ENCODE results near the gene KCNN2. TPM values are rescaled to one million over a fixed set of nuclear protein-coding genes. Genes with fewer than 3 reads are reported as not detected.

Gene KCNN2
- total RNA-seq (2014; rRNA removed; shearing (Covaris generic)) (not detected in 2 replicates), polyA plus RNA-seq (2016; fragmentation: Nextera tagmentation; extraction: Ambion mirVana) (not detected in 2 replicates)

GRCh38 chr5:114361724-114362196 is at the start of gene KCNN2:
KCNN2 (plus strand) TSS chr5:114362070; CDS start chr5:114362140, 70 bp downstream.
- H3K4me2 ChIP-seq (ENCODE audit: unreplicated experiment): no peak within 1 kb of the TSS
- no peaks in the 10 kb centered on the region for H3K79me2 ChIP-seq (ENCODE audit: insufficient read depth)
- H3K4me3 ChIP-seq: no peak within 1 kb of the TSS
- no peaks in the 10 kb centered on the region for H3K9me2 ChIP-seq (ENCODE audit: insufficient read depth)
- H3F3A ChIP-seq (ENCODE audit: insufficient read depth): no peaks in the 10 kb centered on the region
- H3K27me3 ChIP-seq (replicated peaks; ENCODE audit: insufficient read depth): peaks cover 57% of the 10 kb centered on the region
- H3K4me1 ChIP-seq (ENCODE audit: insufficient read depth): no peaks in the 10 kb centered on the region
- TF ChIP-seq EZH2 (IDR thresholded peaks at IDR 0.05; ENCODE audit: insufficient read depth, poor library complexity, severe bottlenecking): no peak
- no peak for TF ChIP-seq EZH2phosphoT487 (IDR thresholded peaks at IDR 0.05; ENCODE audit: insufficient read depth, low read depth)
- H3K9ac ChIP-seq: no peak within 1 kb of the TSS
- no peak within 1 kb of the TSS for H2AFZ ChIP-seq
- no peak within 1 kb of the TSS for H3K27ac ChIP-seq
- H3K9me3 ChIP-seq (ENCODE audit: low read depth): no peaks in the 10 kb centered on the region
- H4K20me1 ChIP-seq (ENCODE audit: insufficient read depth): no peaks in the 10 kb centered on the region
- in situ Hi-C loops (cut with MboI): no loop called here
- DNase-seq: peak; percentile 4
- WGBS, 2 experiments (ENCODE audit: low coverage in 1 of 2, low lambda C conversion rate in 2 of 2, missing lambda C conversion rate in 2 of 2): 2% methylated on average over 30 to 33 of the region's 33 CpGs
- H3K36me3 ChIP-seq (ENCODE audit: low read depth): no peaks in the 10 kb centered on the region

DNA sequence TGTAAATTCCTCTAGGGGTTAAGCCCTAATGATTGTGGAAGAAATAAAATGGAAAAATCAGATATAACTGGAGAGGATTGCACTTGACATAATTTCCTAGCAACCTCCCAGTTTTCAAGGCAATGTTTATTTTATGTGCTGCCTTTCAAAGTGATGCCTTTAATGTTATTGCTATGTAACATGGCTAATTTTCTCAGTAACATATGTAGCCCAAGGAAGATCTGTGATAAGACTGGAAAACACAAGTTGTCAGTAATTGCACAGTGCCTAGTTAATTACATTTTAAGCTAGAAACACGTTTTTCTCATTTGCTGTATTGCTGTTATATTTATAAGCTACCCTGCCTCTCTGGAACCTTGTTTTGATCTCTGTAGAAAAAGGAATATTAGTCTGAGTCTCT is 49.2 kb upstream of the KCNN2 start:
- in situ Hi-C loops (cut with MboI): no loop called here
- no peak for DNase-seq
- Histone ChIP-seq H3K4me1 (ENCODE audit: insufficient read depth) (no peaks in the 10 kb centered on the region), H2AFZ (no peak overlapping the region), H3K9ac (no peak overlapping the region), H4K20me1 (ENCODE audit: insufficient read depth) (no peaks in the 10 kb centered on the region), H3K79me2 (ENCODE audit: insufficient read depth) (no peaks in the 10 kb centered on the region), H3K9me3 (ENCODE audit: low read depth) (no peaks in the 10 kb centered on the region), H3K9me2 (ENCODE audit: insufficient read depth) (no peaks in the 10 kb centered on the region), H3K4me2 (ENCODE audit: unreplicated experiment) (no peak overlapping the region), H3F3A (ENCODE audit: insufficient read depth) (no peaks in the 10 kb centered on the region), H3K36me3 (ENCODE audit: low read depth) (no peaks in the 10 kb centered on the region), H3K27ac (no peak overlapping the region), H3K4me3 (no peak overlapping the region), H3K27me3 (replicated peaks; ENCODE audit: insufficient read depth) (no peaks in the 10 kb centered on the region)
- WGBS, 2 experiments (ENCODE audit: low coverage in 1 of 2, low lambda C conversion rate in 2 of 2, missing lambda C conversion rate in 2 of 2): 0% methylated on average over 1 of the region's 1 CpG
- TF ChIP-seq EZH2phosphoT487 (IDR thresholded peaks at IDR 0.05; ENCODE audit: insufficient read depth, low read depth): no peak
- TF ChIP-seq EZH2 (IDR thresholded peaks at IDR 0.05; ENCODE audit: insufficient read depth, poor library complexity, severe bottlenecking): no peak

DNA sequence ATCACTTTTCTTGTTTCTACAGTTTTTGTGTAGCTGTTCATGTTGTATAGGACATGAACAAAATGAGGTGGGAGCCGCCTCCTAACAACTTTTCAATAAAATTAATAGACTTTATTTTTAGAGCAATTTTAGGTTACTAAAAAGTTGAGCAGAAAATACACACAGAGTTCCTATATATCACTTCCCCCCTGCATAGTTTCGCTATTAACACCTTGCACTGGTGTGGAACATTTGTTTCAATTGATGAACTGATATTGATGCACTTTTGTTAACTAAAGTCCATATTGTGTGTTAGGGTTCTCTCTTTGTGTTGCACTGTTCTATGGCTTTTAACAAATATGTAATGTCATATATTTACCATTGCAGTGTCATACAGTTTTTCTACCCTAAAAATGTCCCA is 47.8 kb upstream of the KCNN2 start:
- Histone ChIP-seq H3F3A (ENCODE audit: insufficient read depth) (no peaks in the 10 kb centered on the region), H3K4me1 (ENCODE audit: insufficient read depth) (no peaks in the 10 kb centered on the region), H3K9me3 (ENCODE audit: low read depth) (no peaks in the 10 kb centered on the region), H3K27me3 (replicated peaks; ENCODE audit: insufficient read depth) (no peaks in the 10 kb centered on the region), H4K20me1 (ENCODE audit: insufficient read depth) (no peaks in the 10 kb centered on the region), H3K36me3 (ENCODE audit: low read depth) (no peaks in the 10 kb centered on the region), H3K9ac (no peak overlapping the region), H3K9me2 (ENCODE audit: insufficient read depth) (no peaks in the 10 kb centered on the region), H3K27ac (no peak overlapping the region), H3K4me2 (ENCODE audit: unreplicated experiment) (no peak overlapping the region), H3K79me2 (ENCODE audit: insufficient read depth) (no peaks in the 10 kb centered on the region), H3K4me3 (no peak overlapping the region), H2AFZ (no peak overlapping the region)
- DNase-seq: no peak
- whole genome bisulfite sequencing, 2 experiments (ENCODE audit: low coverage in 1 of 2, low lambda C conversion rate in 2 of 2, missing lambda C conversion rate in 2 of 2): 14 to 15% methylated on average over 2 of the region's 2 CpGs
- in situ Hi-C loops (cut with MboI): no loop called here
- no peak for TF ChIP-seq EZH2 (IDR thresholded peaks at IDR 0.05; ENCODE audit: insufficient read depth, poor library complexity, severe bottlenecking)
- no peak for TF ChIP-seq EZH2phosphoT487 (IDR thresholded peaks at IDR 0.05; ENCODE audit: insufficient read depth, low read depth)

DNA sequence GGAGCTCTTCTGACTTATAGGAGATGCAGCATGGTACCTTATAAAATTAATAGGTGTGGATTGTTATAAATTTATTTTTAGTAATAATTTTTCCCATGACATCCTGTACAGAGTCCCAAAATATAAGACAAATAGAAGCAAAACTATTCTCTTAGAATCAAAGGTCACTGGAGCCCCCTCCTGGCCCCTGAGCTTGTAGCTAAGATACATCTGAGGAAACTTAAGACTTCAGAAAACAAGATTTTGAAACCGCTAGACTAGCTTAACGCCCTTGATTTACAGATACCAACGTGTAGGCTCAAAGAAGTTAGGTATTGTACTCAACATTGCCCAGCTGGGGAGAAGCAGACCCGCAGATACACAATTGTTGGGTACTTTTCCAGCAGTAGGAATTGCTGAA is 45.7 kb upstream of the KCNN2 start:
- H3K27ac ChIP-seq: no peak overlapping the region

DNA sequence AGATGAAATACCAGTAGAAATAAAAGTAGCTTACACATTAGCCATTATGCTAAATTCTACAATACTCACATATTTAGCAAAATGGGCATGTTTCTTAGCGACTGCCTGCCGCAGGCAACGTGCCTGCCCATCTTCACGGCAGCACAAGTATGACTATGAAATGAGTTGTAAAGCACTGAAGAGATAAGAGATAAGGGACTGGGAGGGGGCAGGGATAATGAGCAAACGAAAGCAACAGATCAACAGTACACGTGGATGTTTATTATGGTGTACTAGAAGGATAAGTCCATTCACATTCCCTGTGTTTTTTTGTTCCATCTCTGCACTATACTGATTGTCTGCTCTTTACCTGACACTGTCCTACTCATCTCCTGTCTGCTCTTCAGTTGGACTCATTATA is 44.1 kb upstream of the KCNN2 start:
- no peak overlapping the region for H3K9ac ChIP-seq
- no peaks in the 10 kb centered on the region for H3K79me2 ChIP-seq (ENCODE audit: insufficient read depth)
- no peak for DNase-seq
- H3F3A ChIP-seq (ENCODE audit: insufficient read depth): no peaks in the 10 kb centered on the region
- H3K27ac ChIP-seq: no peak overlapping the region
- H3K4me3 ChIP-seq: no peak overlapping the region
- no peaks in the 10 kb centered on the region for H3K9me3 ChIP-seq (ENCODE audit: low read depth)
- no peaks in the 10 kb centered on the region for H4K20me1 ChIP-seq (ENCODE audit: insufficient read depth)
- H3K4me1 ChIP-seq (ENCODE audit: insufficient read depth): no peaks in the 10 kb centered on the region
- TF ChIP-seq EZH2 (IDR thresholded peaks at IDR 0.05; ENCODE audit: insufficient read depth, poor library complexity, severe bottlenecking) (no peak), EZH2phosphoT487 (IDR thresholded peaks at IDR 0.05; ENCODE audit: insufficient read depth, low read depth) (no peak)
- H3K36me3 ChIP-seq (ENCODE audit: low read depth): no peaks in the 10 kb centered on the region
- H3K27me3 ChIP-seq (replicated peaks; ENCODE audit: insufficient read depth): no peaks in the 10 kb centered on the region
- in situ Hi-C loops (cut with MboI): no loop called here
- H3K4me2 ChIP-seq (ENCODE audit: unreplicated experiment): no peak overlapping the region
- H3K9me2 ChIP-seq (ENCODE audit: insufficient read depth): no peaks in the 10 kb centered on the region
- no peak overlapping the region for H2AFZ ChIP-seq
- 34 to 35% methylated on average over 6 of the region's 6 CpGs for WGBS, 2 experiments (ENCODE audit: low coverage in 1 of 2, low lambda C conversion rate in 2 of 2, missing lambda C conversion rate in 2 of 2)

More for the DNA sequence above, 45.7 kb upstream of the KCNN2 start:
- Histone ChIP-seq H4K20me1 (ENCODE audit: insufficient read depth) (no peaks in the 10 kb centered on the region), H3K36me3 (ENCODE audit: low read depth) (no peaks in the 10 kb centered on the region), H3K9me3 (ENCODE audit: low read depth) (no peaks in the 10 kb centered on the region), H3K27me3 (replicated peaks; ENCODE audit: insufficient read depth) (no peaks in the 10 kb centered on the region), H3K4me3 (no peak overlapping the region), H3K9me2 (ENCODE audit: insufficient read depth) (no peaks in the 10 kb centered on the region), H3K4me1 (ENCODE audit: insufficient read depth) (no peaks in the 10 kb centered on the region), H3K4me2 (ENCODE audit: unreplicated experiment) (no peak overlapping the region), H3F3A (ENCODE audit: insufficient read depth) (no peaks in the 10 kb centered on the region), H2AFZ (no peak overlapping the region), H3K9ac (no peak overlapping the region), H3K79me2 (ENCODE audit: insufficient read depth) (no peaks in the 10 kb centered on the region)
- in situ Hi-C loops (cut with MboI): no loop called here
- TF ChIP-seq EZH2phosphoT487 (IDR thresholded peaks at IDR 0.05; ENCODE audit: insufficient read depth, low read depth): no peak
- TF ChIP-seq EZH2 (IDR thresholded peaks at IDR 0.05; ENCODE audit: insufficient read depth, poor library complexity, severe bottlenecking): no peak
- 13 to 19% methylated on average over 4 of the region's 4 CpGs for WGBS, 2 experiments (ENCODE audit: low coverage in 1 of 2, low lambda C conversion rate in 2 of 2, missing lambda C conversion rate in 2 of 2)
- no peak for DNase-seq

Measured in GM23248 (cell line).